ENCODE data around the gene RAC3.

GRCh38 chr17:82045936-82046484 lies 14.5 kb downstream of the RAC3 start:
- TF ChIP-seq EZH2 (IDR thresholded peaks at IDR 0.05; ENCODE audit: low read length) (no peak), CTCF (optimal IDR thresholded peaks at IDR 0.05 in 1 of 3, IDR thresholded peaks at IDR 0.05 in 1 of 3, conservative IDR thresholded peaks at IDR 0.05 in 1 of 3; ENCODE audit: extremely low read depth in 1 of 3, insufficient read depth in 2 of 3, low read length in 3 of 3) (no peak)
